NCI-H2171 (cell line): ENCODE measurements around the gene PSMB10.
"Not testable (repeated sequence)": the region's sequence is repeated elsewhere in the genome, so short reads cannot be mapped to it uniquely, and the experiment has no call there.

Source experiments
- DNase-seq: peaks from one replicate; lab custom pipeline; 2025; lab: John Stamatoyannopoulos, UW

Gene PSMB10

DNA sequence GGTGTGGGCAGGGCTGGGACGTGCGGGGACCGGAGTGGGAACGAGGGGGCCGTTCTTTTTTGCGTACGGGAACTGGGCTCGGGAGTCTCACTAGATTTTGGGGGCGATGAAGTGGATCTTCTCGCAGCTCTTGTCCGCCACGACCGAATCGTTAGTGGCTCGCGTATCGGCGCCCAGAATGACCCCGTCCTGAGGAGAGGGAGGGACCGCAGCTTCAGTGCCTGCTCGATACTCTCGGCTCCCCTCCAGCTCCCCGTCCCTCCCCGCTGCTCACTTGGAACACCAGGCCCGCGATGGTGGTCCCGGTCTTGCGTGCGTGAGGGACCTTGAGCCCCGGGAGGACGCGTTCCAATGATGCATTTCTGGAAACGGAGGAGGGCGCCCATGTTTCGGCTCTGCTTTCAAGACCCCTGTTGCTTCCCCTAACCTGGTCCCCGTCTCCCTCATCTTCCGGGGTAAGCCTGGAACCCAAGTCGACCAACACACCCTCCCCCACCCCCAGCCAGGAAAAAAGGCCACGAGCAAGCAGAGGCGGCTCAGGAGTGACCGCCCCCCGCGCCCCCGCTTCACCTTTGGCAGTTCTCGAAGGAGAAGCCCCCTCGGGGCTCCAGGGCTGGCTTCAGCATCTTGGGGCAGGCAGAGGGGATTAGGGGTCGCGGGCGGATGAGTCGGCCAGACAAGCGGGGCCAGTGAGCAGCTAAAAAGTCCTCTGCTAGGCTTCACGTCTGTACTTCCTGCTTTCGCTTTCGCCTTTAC, at the start of gene PSMB10:
Gene PSMB10 (minus strand): TSS at position 727 of the 756 bp plus-strand sequence. CDS start 101 bp downstream, at position 626.
- no peak for DNase-seq

DNA sequence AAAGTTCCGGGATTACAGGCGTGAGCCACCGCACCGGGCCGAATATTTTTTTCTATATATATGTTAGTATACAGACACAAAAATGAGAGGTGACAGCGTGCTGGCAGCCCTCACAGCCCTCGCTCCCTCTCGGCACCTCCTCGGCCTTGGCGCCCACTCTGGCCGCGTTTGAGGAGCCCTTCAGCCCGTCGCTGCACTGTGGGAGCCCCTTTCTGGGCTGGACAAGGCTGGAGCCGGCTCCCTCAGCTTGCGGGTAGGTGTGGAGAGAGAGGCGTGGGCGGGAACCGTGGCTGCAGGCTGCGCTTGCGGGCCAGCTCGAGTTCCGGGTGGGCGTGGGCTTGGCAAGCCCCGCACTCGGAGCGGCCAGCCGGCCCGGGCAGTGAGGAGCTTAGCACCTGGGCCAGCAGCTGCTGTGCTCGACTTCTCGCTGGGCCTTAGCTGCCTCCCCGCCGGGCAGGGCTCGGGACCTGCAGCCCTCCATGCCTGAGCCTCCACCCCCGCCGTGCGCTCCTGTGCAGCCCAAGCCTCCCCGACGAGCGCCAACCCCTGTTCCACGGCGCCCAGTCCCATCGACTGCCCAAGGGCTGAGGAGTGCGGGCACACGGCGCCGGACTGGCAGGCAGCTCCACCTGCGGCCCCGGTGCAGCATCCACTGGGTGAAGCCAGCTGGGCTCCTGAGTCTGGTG, 45.5 kb upstream of the PSMB10 start:
- no peak for DNase-seq

DNA sequence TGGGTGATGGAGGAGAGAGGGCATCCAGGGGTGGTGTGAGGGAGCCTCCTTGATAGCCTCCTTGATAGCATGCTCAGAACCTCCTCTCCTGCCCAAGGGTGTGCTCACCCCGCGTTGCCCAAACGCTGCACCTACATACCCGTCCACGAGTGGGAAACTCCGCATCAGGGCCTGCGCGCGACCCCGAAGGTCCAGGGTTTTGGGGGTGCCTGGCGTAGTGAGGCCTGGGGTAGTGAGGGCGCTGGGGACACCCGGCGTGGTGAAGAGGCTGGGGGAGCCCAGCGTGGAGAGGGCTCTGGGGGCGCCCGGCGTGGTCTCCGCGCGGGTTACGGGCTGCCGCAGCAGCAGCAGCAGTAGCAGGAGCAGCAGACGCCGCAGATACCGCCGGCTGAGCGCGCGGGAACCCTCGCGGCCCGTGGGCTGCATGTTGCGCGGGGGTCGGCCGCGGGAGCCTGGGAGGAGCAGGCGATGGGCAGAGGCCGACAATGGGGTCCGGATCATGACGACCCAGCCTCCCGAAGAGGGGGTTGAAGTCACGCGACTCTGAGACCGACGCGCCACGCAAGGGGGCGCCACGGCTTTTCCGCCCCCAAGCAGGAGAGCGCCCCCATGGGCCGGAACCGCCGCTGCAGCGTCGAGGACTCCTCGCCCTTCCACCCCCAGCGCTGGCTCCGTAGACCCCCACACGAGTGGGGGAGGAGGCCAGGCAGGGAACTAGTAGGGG, 43.5 kb upstream of the PSMB10 start, which contains the start of gene DPEP3:
Gene DPEP3 (minus strand): TSS at position 545 of the 724 bp plus-strand sequence. CDS start 119 bp downstream, at position 426.
- DNase-seq = no peak

DNA sequence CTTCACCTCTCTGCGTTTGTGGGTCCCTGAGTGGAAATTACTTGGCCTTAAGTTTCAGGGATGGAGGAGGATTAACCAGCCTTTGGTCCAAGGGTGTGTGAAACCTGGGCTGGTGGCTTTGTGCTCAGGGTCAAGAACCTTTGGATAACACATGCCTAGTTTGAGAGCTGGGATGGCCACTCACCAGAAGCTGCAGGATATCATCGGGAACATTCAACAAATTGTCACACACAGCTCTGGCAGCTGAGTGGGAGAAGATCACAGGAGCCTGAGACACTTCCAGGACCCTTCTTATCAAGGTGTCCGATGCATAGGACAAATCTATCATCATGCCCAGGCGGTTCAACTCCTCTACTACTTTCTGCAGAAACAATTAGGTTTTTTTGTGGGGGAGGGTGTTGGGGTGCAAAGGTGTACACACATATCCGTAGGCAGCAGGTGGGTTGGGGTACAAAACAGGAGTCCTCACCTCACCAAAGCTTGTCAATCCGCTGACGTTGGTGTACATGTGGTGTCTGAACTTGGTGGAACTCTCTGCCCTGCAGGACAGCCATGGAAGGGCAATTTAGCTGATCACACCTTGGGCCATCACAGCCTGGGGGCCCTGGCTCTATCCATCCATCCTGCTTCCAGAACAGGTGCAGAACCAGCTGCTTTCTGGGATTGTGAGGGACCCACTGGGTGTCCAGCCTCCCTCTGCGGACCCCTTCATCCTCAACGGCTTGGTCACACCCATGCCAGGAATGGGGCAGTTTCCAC, 41.0 kb upstream of the PSMB10 start:
- no peak for DNase-seq

- no peak for DNase-seq
These were observed 40.4 kb upstream of the PSMB10 start for GRCh38 chr16:67977005-67977404.

DNA sequence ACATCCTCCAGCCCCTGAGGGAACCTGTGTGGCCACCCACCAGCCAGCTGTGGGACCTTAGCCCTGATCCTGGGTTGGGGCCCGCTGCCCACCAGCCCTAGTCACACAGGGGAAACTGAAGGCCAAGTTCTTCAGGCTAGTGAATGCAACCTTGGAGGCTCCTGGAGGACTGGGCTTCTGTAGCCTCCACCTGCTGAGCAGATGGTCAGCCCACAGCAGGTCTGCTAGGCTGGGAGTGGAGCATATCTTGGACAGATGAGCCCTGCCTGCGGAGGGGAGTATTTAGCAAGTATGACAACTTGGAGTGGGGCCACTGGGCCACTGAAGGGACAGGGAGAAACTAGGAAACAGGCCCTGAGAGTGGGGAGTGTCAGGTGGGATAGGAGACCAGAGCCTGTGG, 39.6 kb upstream of the PSMB10 start:
- DNase-seq = no peak

DNA sequence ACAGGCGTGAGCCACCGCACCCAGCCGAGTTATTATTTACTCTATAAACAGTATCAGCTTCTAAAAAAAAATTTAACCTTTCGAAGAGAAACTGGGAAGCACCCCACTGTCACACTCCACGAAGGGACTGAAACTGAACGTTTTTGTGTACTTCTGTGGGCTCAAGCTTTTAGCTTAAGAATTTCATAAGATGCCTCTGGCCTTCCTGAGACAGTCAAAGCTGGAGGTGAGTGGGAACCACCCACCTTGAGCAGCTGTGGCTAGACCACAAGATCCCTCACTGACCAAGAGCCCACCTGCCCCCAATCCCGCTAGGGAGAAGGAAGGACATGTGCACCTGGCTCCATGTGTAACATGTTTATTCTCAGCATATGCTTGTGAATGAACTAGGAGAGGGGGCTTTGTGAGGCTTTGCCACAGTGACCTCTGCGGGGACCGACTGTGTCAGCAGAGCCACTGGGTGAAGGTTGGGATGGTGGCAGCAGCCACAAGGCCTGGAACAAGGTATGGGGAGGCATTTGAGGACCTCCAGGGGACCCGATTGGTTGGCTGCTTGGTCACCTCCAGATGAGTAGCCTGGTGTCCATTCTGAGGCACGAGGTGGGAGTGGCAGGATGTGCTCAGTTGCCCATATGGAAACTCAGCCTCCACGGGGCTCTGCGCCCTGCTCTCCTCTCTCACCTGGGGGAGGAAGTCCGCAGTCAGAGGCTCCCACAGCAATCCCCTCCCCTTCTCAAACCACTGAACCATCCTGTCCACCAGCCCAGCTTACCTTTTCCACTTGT, 38.9 kb upstream of the PSMB10 start:
- no peak for DNase-seq

DNA sequence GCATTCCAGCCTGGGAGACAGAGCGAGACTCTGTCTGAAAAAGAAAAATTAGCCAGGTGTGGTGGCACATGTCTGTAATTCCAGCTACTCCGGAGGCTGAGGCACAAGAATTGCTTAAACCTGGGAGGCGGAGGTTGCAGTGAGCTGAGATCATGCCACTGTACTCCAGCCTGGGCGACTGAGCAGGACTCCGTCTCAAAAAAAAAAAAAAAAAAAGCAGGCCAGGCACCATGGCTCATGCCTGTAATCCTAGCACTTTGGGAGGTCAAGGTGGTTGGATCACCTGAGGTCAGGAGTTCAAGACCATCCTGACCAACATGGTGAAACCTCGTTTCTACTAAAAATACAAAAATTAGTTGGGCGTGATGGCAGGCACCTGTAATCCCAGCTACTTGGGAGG, 35.6 kb upstream of the PSMB10 start:
- not testable (repeated sequence) for DNase-seq

DNA sequence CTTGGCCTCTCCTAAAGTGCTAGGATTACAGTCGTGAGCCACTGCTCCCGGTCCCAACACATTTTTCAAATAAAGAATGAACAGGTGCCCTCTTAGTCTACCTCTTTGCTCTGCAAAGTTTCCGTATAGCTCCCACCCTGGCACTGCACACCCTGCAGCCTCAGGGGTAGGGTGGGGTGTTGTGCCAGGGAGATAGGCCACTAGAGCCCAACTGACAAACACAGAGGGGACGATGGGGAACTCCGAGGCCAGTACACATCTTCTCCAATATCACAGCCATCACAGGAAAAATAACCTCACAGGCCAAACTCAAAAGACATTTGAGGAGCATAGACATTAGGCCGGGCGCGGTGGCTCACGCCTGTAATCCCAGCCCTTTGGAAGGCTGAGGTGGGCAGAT, 34.5 kb upstream of the PSMB10 start:
- DNase-seq = no peak

GRCh38 chr16:67969254-67970039, 32.8 kb upstream of the PSMB10 start:
- DNase-seq = no peak

DNA sequence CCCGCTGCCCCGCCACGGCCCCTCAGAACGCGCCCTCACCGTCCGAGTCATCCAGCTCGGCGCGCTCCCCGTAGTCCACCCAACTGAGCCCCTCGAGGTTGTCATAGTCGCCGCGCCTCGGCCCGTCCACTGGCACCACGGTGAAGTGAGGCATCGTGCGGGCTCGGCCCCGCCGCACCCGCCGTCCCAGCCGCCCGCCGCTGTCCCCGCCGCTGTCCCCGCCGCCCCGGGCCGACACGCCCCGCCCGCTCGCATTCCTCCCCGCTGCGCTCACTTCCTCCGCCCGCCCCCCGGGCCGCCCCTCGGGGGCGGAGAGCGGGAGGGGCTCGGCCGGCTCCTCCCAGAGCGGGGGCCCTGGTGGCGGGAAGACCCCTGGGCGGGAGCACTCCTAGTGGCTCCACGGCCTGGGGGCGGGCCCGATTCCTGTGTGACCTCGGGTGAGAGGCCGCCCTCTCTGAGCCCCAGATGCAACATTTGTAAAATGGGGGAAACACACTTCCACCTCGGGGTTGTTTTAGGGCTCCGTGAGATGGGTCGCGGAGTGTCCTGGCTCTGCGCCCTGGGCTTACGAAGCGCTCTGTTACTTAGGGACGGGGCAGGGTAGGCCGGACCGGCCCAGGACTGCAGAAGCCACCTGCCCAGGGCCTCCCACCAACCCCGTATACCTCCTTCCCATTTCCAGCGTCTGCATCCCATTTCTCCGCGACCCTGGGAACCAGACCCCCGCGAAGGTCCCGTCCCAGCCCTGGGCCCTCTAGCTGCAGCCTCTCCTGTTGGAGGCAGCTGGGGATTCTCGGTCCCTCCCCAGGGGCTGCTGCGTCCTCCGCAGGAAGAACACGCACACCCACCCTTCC, 32.0 kb upstream of the PSMB10 start, which contains the start of gene SLC12A4:
Gene SLC12A4 (minus strand): TSS at position 238 of the 854 bp plus-strand sequence. CDS start 84 bp downstream, at position 154.
- peak; percentile 56 for DNase-seq

DNA sequence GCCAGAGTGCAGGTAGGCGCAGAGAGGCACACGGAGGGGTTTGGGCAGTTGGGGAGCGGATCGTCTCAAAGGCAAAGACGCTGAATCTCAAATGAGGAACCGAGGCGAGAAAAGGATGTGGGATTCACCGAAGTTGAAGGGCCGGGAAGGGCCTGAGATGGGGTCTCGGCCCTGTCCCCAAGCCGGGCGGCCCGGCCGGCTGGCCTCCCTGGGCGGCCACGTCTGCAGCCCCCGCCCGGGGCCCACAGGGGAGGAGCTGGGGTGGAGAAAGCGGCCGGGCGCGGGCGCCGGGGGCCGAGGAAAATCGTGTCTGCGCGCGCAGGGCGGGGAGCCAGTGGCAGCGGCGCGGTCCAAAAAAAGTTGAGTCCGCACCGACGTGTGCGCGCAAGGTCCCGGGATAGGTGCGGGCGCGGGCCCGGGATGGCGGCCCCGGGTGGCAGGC, 31.3 kb upstream of the PSMB10 start:
- no peak for DNase-seq

- DNase-seq = no peak
These were observed 30.7 kb upstream of the PSMB10 start for GRCh38 chr16:67967183-67967957.

GRCh38 chr16:67966549-67967182, 30.0 kb upstream of the PSMB10 start:
- no peak for DNase-seq

- DNase-seq = no peak
These were observed 29.3 kb upstream of the PSMB10 start for GRCh38 chr16:67965668-67966548.

DNA sequence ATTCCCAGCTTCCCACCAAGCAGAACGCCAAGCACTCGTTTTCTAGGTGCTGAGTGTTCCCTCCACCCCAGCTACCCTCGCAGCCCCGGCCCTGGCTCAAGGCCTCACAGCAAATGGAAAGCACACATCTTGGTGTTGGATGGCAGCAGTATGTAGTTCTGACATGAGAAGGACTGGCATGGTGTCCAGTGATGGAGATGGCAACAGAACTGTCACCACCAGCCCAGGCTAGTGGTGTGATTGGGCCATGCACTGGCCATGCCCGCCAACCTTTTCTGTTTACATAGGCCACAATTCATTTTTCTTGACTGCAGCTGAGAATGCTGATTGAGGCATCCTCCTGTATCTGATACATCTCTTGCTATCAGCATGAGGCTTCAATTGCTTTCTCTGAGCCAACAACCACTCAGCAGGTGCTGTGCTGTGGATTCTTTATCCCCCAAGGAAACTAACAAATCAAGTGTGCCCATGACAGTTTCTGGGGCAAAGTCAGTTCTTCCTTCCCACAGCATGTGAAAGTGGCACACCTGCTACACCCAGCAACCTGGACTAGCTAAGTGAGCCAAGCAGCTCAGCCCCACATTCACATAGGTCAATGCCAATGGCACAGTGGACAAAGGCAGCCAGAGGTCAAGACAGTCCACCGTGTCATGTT, 28.0 kb upstream of the PSMB10 start:
- no peak for DNase-seq
